OCI-LY3 (cell line): ENCODE measurements around the gene ACSF2.

Experiments used
- CTCF ChIP-seq: fragments of 200-600, 300-600 bp; sonication (generic); IDR thresholded peaks from 2 replicates; pipeline ENCODE4 v1.5.1; 2014; ENCODE audit warnings: antibody characterized with exemption, low read length, low read depth
- EZH2phosphoT487 ChIP-seq: fragments of 200-600 bp; shearing (Covaris generic); IDR thresholded peaks from 2 replicates; pipeline ENCODE4 v1.6.1; 2018; ENCODE audit warnings: antibody characterized with exemption, mixed run types, low read depth

- TF ChIP-seq CTCF (peak; percentile 36), EZH2phosphoT487 (no peak)
Observed at GRCh38 chr17:50501054-50501453, 75.0 kb downstream of the ACSF2 start.
